HG03039 (cell line): ENCODE results near the gene PJA2.

Source experiments
- ATAC-seq: cut with Tn5 transposase; IDR thresholded peaks from one replicate; pipeline ENCODE4 v1.9.1; 2021; ENCODE audit warnings: mild to moderate bottlenecking, moderate library complexity; ENCODE audit not compliant: unreplicated experiment

Gene PJA2

GRCh38 chr5:109350537-109351270 lies 59.1 kb downstream of the PJA2 start:
- no peak for ATAC-seq

GRCh38 chr5:109349388-109349787 lies 60.4 kb downstream of the PJA2 start:
- ATAC-seq: no peak

GRCh38 chr5:109347252-109347888 lies 62.4 kb downstream of the PJA2 start:
- no peak for ATAC-seq

- no peak for ATAC-seq
Observed at GRCh38 chr5:109345699-109346098, 64.1 kb downstream of the PJA2 start.

- no peak for ATAC-seq
Observed at GRCh38 chr5:109340351-109340750, 69.4 kb downstream of the PJA2 start.

GRCh38 chr5:109335114-109335513 lies 74.7 kb downstream of the PJA2 start:
- no peak for ATAC-seq

- no peak for ATAC-seq
Observed at GRCh38 chr5:109334056-109334455, 75.7 kb downstream of the PJA2 start.

GRCh38 chr5:109329333-109330237 lies 80.2 kb downstream of the PJA2 start:
- no peak for ATAC-seq

- ATAC-seq: no peak
Observed at GRCh38 chr5:109328626-109329025, 81.1 kb downstream of the PJA2 start.

GRCh38 chr5:109327570-109327969 lies 82.2 kb downstream of the PJA2 start:
- ATAC-seq: no peak

GRCh38 chr5:109326919-109327318 lies 82.9 kb downstream of the PJA2 start:
- no peak for ATAC-seq

GRCh38 chr5:109325456-109325855 lies 84.3 kb downstream of the PJA2 start:
- ATAC-seq: no peak

- ATAC-seq: no peak
Observed at GRCh38 chr5:109324931-109325330, 84.8 kb downstream of the PJA2 start.

GRCh38 chr5:109324351-109324750 lies 85.4 kb downstream of the PJA2 start:
- ATAC-seq: no peak

GRCh38 chr5:109322694-109323093 lies 87.1 kb downstream of the PJA2 start:
- ATAC-seq: no peak

GRCh38 chr5:109319351-109319750 lies 90.4 kb downstream of the PJA2 start:
- ATAC-seq: no peak

GRCh38 chr5:109318455-109319108 lies 91.2 kb downstream of the PJA2 start:
- ATAC-seq: no peak

- no peak for ATAC-seq
Observed at GRCh38 chr5:109316634-109317033, 93.1 kb downstream of the PJA2 start.

GRCh38 chr5:109315245-109315644 lies 94.5 kb downstream of the PJA2 start:
- ATAC-seq: no peak

GRCh38 chr5:109313127-109313526 lies 96.6 kb downstream of the PJA2 start:
- no peak for ATAC-seq

GRCh38 chr5:109312695-109313094 lies 97.1 kb downstream of the PJA2 start:
- no peak for ATAC-seq
